Osteoblast (primary cell): Measurements from ENCODE around the gene PRKCA. TPM values are rescaled to one million over a fixed set of nuclear protein-coding genes. Genes with fewer than 3 reads are reported as not detected.

ENCODE experiments used
- DNase-seq: peaks from one replicate; pipeline ENCODE4 v3.0.0; 2011; ENCODE audit warnings: low spot score, mixed read lengths; ENCODE audit not compliant: insufficient read length; ENCODE audit errors: missing footprints
- H2AFZ ChIP-seq: 2 replicates; pipeline ENCODE4 v1.6.0; 2011; ENCODE audit warnings: mild to moderate bottlenecking, low read length
- H3K27ac ChIP-seq: 2 replicates; pipeline ENCODE4 v1.5.1; 2011; ENCODE audit warnings: mild to moderate bottlenecking, low read depth, low read length, moderate library complexity
- H3K27me3 ChIP-seq: 2 replicates; pipeline ENCODE4 v1.6.0; 2012; ENCODE audit warnings: mild to moderate bottlenecking, control low read depth, inconsistent platforms, low read length, moderate library complexity; ENCODE audit not compliant: insufficient read depth
- H3K36me3 ChIP-seq: 2 replicates; pipeline ENCODE4 v1.5.1; 2011; ENCODE audit warnings: mild to moderate bottlenecking, low read length, control low read depth, moderate library complexity; ENCODE audit not compliant: insufficient read depth
- H3K4me1 ChIP-seq: 2 replicates; pipeline ENCODE4 v1.5.1; 2011; ENCODE audit warnings: mild to moderate bottlenecking, low read length, control low read depth, moderate library complexity; ENCODE audit not compliant: insufficient read depth
- H3K4me2 ChIP-seq: 2 replicates; pipeline ENCODE4 v1.6.0; 2011; ENCODE audit warnings: mild to moderate bottlenecking, low read length; ENCODE audit not compliant: insufficient read depth
- H3K4me3 ChIP-seq: fragments of 200-600 bp; sonication (generic); 3 replicates; pipeline ENCODE4 v1.5.1; 2012; ENCODE audit warnings: mild to moderate bottlenecking, low read length, inconsistent platforms; ENCODE audit not compliant: insufficient read depth
- H3K79me2 ChIP-seq: 2 replicates; pipeline ENCODE4 v1.6.0; 2012; ENCODE audit warnings: mild to moderate bottlenecking, low read length, control low read depth, inconsistent platforms; ENCODE audit not compliant: insufficient read depth
- H3K9me3 ChIP-seq: 2 replicates; pipeline ENCODE4 v1.5.1; 2011; ENCODE audit warnings: low read depth, low read length, control low read depth
- H4K20me1 ChIP-seq: 2 replicates; pipeline ENCODE4 v1.6.0; 2012; ENCODE audit warnings: mild to moderate bottlenecking, low read length, control low read depth; ENCODE audit not compliant: insufficient read depth
- CTCF ChIP-seq: IDR thresholded peaks from 2 replicates; pipeline ENCODE4 v1.5.1; 2011; ENCODE audit warnings: mild to moderate bottlenecking, low read depth, low read length, moderate library complexity; ENCODE audit errors: extremely low read depth
- total RNA-seq: library from RNA; depleted of rRNA; stranded (reverse); fragments of >200 nt; gene quantifications from 2 replicates; pipeline ENCODE4 v1.2.3, GENCODE V29; 2012

PRKCA gene
- total RNA-seq, 1 donor: 46.0 TPM

GRCh38 chr17:66814026-66814425, 511.6 kb downstream of the PRKCA start:
- H4K20me1 ChIP-seq: no peaks in the 10 kb centered on the region
- no peaks in the 10 kb centered on the region for H3K27me3 ChIP-seq
- H2AFZ ChIP-seq: no peak overlapping the region
- peaks cover 2% of the 10 kb centered on the region for H3K9me3 ChIP-seq
- no peak overlapping the region for H3K4me3 ChIP-seq
- no peak overlapping the region for H3K4me2 ChIP-seq
- DNase-seq: no peak
- H3K4me1 ChIP-seq: no peaks in the 10 kb centered on the region
- no peaks in the 10 kb centered on the region for H3K79me2 ChIP-seq
- no peak for TF ChIP-seq CTCF
- H3K27ac ChIP-seq: no peak overlapping the region
- no peaks in the 10 kb centered on the region for H3K36me3 ChIP-seq

GRCh38 chr17:66814570-66814969, 512.2 kb downstream of the PRKCA start:
- Histone ChIP-seq H3K4me1 (no peaks in the 10 kb centered on the region), H4K20me1 (no peaks in the 10 kb centered on the region), H3K4me2 (no peak overlapping the region)

GRCh38 chr17:66817750-66818149, 515.3 kb downstream of the PRKCA start:
- no peak for DNase-seq
- Histone ChIP-seq H4K20me1 (no peaks in the 10 kb centered on the region), H3K4me1 (no peaks in the 10 kb centered on the region), H3K27ac (no peak overlapping the region), H3K79me2 (no peaks in the 10 kb centered on the region), H3K9me3 (peaks cover 2% of the 10 kb centered on the region), H2AFZ (no peak overlapping the region), H3K4me2 (no peak overlapping the region), H3K4me3 (no peak overlapping the region), H3K27me3 (peaks cover 20% of the 10 kb centered on the region), H3K36me3 (no peaks in the 10 kb centered on the region)
- TF ChIP-seq CTCF: no peak

More at GRCh38 chr17:66814570-66814969, 512.2 kb downstream of the PRKCA start:
- TF ChIP-seq CTCF: no peak
- H3K4me3 ChIP-seq: no peak overlapping the region
- no peak overlapping the region for H2AFZ ChIP-seq
- H3K9me3 ChIP-seq: peaks cover 2% of the 10 kb centered on the region
- H3K27me3 ChIP-seq: peaks cover 3% of the 10 kb centered on the region
- H3K36me3 ChIP-seq: no peaks in the 10 kb centered on the region
- DNase-seq: no peak
- H3K79me2 ChIP-seq: no peaks in the 10 kb centered on the region
- no peak overlapping the region for H3K27ac ChIP-seq

- H3K4me2 ChIP-seq: no peak overlapping the region
- no peaks in the 10 kb centered on the region for H4K20me1 ChIP-seq
- H3K27ac ChIP-seq: no peak overlapping the region
- H2AFZ ChIP-seq: no peak overlapping the region
- peaks cover 2% of the 10 kb centered on the region for H3K9me3 ChIP-seq
- no peaks in the 10 kb centered on the region for H3K36me3 ChIP-seq
- no peaks in the 10 kb centered on the region for H3K4me1 ChIP-seq
- no peak overlapping the region for H3K4me3 ChIP-seq
- H3K79me2 ChIP-seq: no peaks in the 10 kb centered on the region
- TF ChIP-seq CTCF: no peak
- H3K27me3 ChIP-seq: peaks cover 27% of the 10 kb centered on the region
- peak; percentile 44 for DNase-seq
These were observed 517.1 kb downstream of the PRKCA start for GRCh38 chr17:66819466-66819865.
